H9 (cell line): ENCODE measurements around the gene ELP6. TPM values are rescaled to one million over a fixed set of nuclear protein-coding genes. Genes with fewer than 3 reads are reported as not detected.

Experiments
- DNase-seq: peaks from one replicate; pipeline ENCODE4 v3.0.0-alpha.2; 2017
- H2AFZ ChIP-seq: one replicate; pipeline ENCODE4 v1.6.1; 2013; ENCODE audit warnings: mild to moderate bottlenecking, low read length, control low read depth, moderate library complexity
- H2AK5ac ChIP-seq: 2 replicates; pipeline ENCODE4 v1.6.1; 2013; ENCODE audit warnings: low read length, control low read depth, mixed read lengths; ENCODE audit not compliant: insufficient read length
- H2BK120ac ChIP-seq: one replicate; pipeline ENCODE4 v1.6.1; 2013; ENCODE audit warnings: low read depth, mild to moderate bottlenecking, low read length, control low read depth, inconsistent platforms; ENCODE audit not compliant: poor library complexity, severe bottlenecking
- H2BK12ac ChIP-seq: 2 replicates; pipeline ENCODE4 v1.6.1; 2013; ENCODE audit warnings: low read length, control low read depth, mixed read lengths, low read depth; ENCODE audit not compliant: insufficient read length
- H2BK15ac ChIP-seq: 2 replicates; pipeline ENCODE4 v1.6.1; 2013; ENCODE audit warnings: low read depth, low read length, control low read depth
- H2BK20ac ChIP-seq: one replicate; pipeline ENCODE4 v1.6.1; 2013; ENCODE audit warnings: low read depth, mild to moderate bottlenecking, low read length, control low read depth, inconsistent platforms; ENCODE audit not compliant: poor library complexity, severe bottlenecking
- H2BK5ac ChIP-seq: 2 replicates; pipeline ENCODE4 v1.6.1; 2013; ENCODE audit warnings: low read length, control low read depth, mixed read lengths; ENCODE audit not compliant: insufficient read length
- H3K14ac ChIP-seq: 2 replicates; pipeline ENCODE4 v1.6.1; 2013; ENCODE audit warnings: low read length, control low read depth; ENCODE audit not compliant: insufficient read depth
- H3K18ac ChIP-seq: 2 replicates; pipeline ENCODE4 v1.6.1; 2013; ENCODE audit warnings: low read depth, mild to moderate bottlenecking, mixed read lengths, low read length, control low read depth; ENCODE audit not compliant: insufficient read length
- H3K23ac ChIP-seq: 2 replicates; pipeline ENCODE4 v1.6.1; 2013; ENCODE audit warnings: low read length, control low read depth, mixed read lengths, low read depth; ENCODE audit not compliant: insufficient read length
- H3K23me2 ChIP-seq: 2 replicates; pipeline ENCODE4 v1.6.1; 2013; ENCODE audit warnings: low read depth, mild to moderate bottlenecking, mixed read lengths, low read length, control low read depth; ENCODE audit not compliant: insufficient read length, poor library complexity, severe bottlenecking
- H3K27ac ChIP-seq: 2 replicates; pipeline ENCODE4 v1.5.1; 2013; ENCODE audit warnings: low read length, control low read depth, mixed read lengths, low read depth; ENCODE audit not compliant: insufficient read length
- H3K27me3 ChIP-seq: 2 replicates; pipeline ENCODE4 v1.6.1; 2013; ENCODE audit warnings: low read length, control low read depth, inconsistent platforms; ENCODE audit not compliant: insufficient read depth
- H3K4ac ChIP-seq: 2 replicates; pipeline ENCODE4 v1.6.1; 2013; ENCODE audit warnings: low read depth, mild to moderate bottlenecking, control low read depth, inconsistent platforms, low read length, moderate library complexity
- H3K4me1 ChIP-seq: 2 replicates; pipeline ENCODE4 v1.6.1; 2013; ENCODE audit warnings: low read length, control low read depth, inconsistent platforms; ENCODE audit not compliant: insufficient read depth
- H3K4me2 ChIP-seq: 2 replicates; pipeline ENCODE4 v1.6.1; 2013; ENCODE audit warnings: low read length, control low read depth, mixed read lengths; ENCODE audit not compliant: insufficient read length, insufficient read depth
- H3K56ac ChIP-seq: 2 replicates; pipeline ENCODE4 v1.6.1; 2013; ENCODE audit warnings: low read depth, mild to moderate bottlenecking, mixed read lengths, low read length, control low read depth; ENCODE audit not compliant: insufficient read length
- H3K79me1 ChIP-seq: 2 replicates; pipeline ENCODE4 v1.6.1; 2013; ENCODE audit warnings: low read depth, mild to moderate bottlenecking, moderate library complexity, low read length, control low read depth, inconsistent platforms; ENCODE audit not compliant: insufficient read depth, poor library complexity, severe bottlenecking
- H3K79me2 ChIP-seq: 2 replicates; pipeline ENCODE4 v1.6.1; 2013; ENCODE audit warnings: low read length, control low read depth, inconsistent platforms; ENCODE audit not compliant: insufficient read depth
- H3K9ac ChIP-seq: 2 replicates; pipeline ENCODE4 v1.6.1; 2013; ENCODE audit warnings: low read length, control low read depth, mixed read lengths; ENCODE audit not compliant: insufficient read length; ENCODE audit errors: extremely low read depth
- H3K9me3 ChIP-seq: one replicate; pipeline ENCODE4 v1.6.1; 2013; ENCODE audit warnings: low read depth, low read length, inconsistent platforms; ENCODE audit not compliant: control insufficient read depth
- H3T11ph ChIP-seq: one replicate; pipeline ENCODE4 v1.6.1; 2013; ENCODE audit warnings: mild to moderate bottlenecking, low read length, control low read depth, inconsistent platforms
- H4K20me1 ChIP-seq: one replicate; pipeline ENCODE4 v1.6.1; 2013; ENCODE audit not compliant: control insufficient read depth, insufficient read length, insufficient read depth
- H4K5ac ChIP-seq: 2 replicates; pipeline ENCODE4 v1.6.1; 2013; ENCODE audit warnings: low read depth, mild to moderate bottlenecking, mixed read lengths, low read length, control low read depth; ENCODE audit not compliant: insufficient read length
- H4K8ac ChIP-seq: replicated peaks from 2 replicates; pipeline ENCODE4 v1.6.1; 2013; ENCODE audit warnings: low read length, control low read depth, mixed read lengths, low read depth; ENCODE audit not compliant: insufficient read length
- H4K91ac ChIP-seq: 2 replicates; pipeline ENCODE4 v1.6.1; 2013; ENCODE audit warnings: low read depth, mild to moderate bottlenecking, moderate library complexity, mixed read lengths, low read length, control low read depth; ENCODE audit not compliant: insufficient read length
- H3K27ac Mint-ChIP-seq, 3 experiments: 2 replicates in 2 of 3; 3 replicates in 1 of 3; pipeline ENCODE4 v1.8.0; 2020 to 2021; ENCODE audit warnings: mixed read lengths in 3 of 3, mild to moderate bottlenecking in 1 of 3, moderate library complexity in 1 of 3
- H3K27me3 Mint-ChIP-seq: 2 replicates; pipeline ENCODE4 v1.8.0; 2021; ENCODE audit warnings: low read depth, mild to moderate bottlenecking, moderate library complexity, mixed read lengths
- H3K36me3 Mint-ChIP-seq, 3 experiments: 2 replicates in 2 of 3; 3 replicates in 1 of 3; pipeline ENCODE4 v1.8.0; 2020 to 2021; ENCODE audit warnings: low read depth in 3 of 3, mixed read lengths in 3 of 3; ENCODE audit not compliant: insufficient read depth in 1 of 3
- H3K4me1 Mint-ChIP-seq, 2 experiments: 2 replicates each; pipeline ENCODE4 v1.8.0; 2020; ENCODE audit warnings: mixed read lengths in 2 of 2
- H3K4me3 Mint-ChIP-seq, 2 experiments: 2 replicates in 1 of 2; 3 replicates in 1 of 2; pipeline ENCODE4 v1.8.0; 2020 to 2021; ENCODE audit warnings: mild to moderate bottlenecking in 2 of 2, mixed read lengths in 2 of 2, moderate library complexity in 1 of 2
- H3K9me3 Mint-ChIP-seq, 2 experiments: 2 replicates in 1 of 2; 3 replicates in 1 of 2; pipeline ENCODE4 v1.8.0; 2020; ENCODE audit warnings: mild to moderate bottlenecking in 2 of 2, mixed read lengths in 2 of 2, moderate library complexity in 1 of 2
- WGBS: extraction: QIAGEN DNeasy Blood & Tissue Kit; methylation state at CpG from one replicate; pipeline ENCODE4 v1.1.7; 2013; ENCODE audit warnings: missing lambda C conversion rate, low lambda C conversion rate, mixed read lengths; ENCODE audit not compliant: insufficient read length; ENCODE audit errors: extremely low coverage; 5-methylcytosine and 5-hydroxymethylcytosine counted together
- total RNA-seq: library from RNA; stranded (reverse); gene quantifications from 2 replicates; pipeline ENCODE4 v1.2.1, GENCODE V29; 2021
- TF ChIP-seq, protein P1 (sequence below): fragments of 200-600 bp; sonication (generic); conservative IDR thresholded peaks from 3 replicates; pipeline ENCODE4 v1.8.0; 2021; ENCODE audit warnings: antibody characterized with exemption, mild to moderate bottlenecking

The ELP6 gene
- total RNA-seq, 1 experiment from 2014 or later, result 53.9 TPM

DNA sequence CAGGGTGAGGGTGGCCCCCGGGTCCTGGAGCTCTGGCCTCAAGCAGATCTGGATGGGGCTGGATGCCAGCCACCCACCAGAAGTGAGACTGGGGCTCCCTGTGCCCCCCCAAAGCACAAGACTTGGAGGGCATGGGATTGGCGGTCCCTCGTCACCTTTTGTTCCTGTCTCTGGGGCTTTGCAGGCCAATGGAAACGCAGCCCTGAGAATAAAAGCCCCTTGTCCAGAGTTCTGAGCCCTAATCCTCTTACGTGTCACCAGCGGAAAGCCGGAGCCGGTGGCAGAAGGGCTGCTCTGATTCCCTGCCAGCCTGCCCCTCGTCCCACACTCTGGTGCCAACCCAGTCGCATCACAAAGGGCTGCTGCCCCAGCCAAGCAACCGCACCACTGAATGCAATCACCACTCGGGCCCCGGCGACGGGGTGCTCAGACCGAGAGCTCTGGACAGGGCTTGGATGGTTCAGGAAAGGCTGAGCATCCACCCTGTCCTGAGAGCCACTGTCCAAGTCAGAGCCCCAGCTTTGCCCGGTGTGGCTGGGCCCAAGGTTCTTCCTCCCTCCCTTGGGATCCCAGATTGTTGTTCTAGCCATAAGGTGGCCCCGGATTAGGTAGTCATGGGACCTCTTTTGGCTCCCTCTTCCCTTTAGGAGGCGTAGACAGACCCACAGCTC is 22.8 kb upstream of the ELP6 start:
- peaks cover 5% of the 10 kb centered on the region for H3K27me3 Mint-ChIP-seq

More for the DNA sequence above, 22.8 kb upstream of the ELP6 start:
- no peak overlapping the region for H4K91ac ChIP-seq
- no peak overlapping the region for H2BK12ac ChIP-seq
- H2AK5ac ChIP-seq, result no peak overlapping the region
- H3K36me3 Mint-ChIP-seq, result no peaks in the 10 kb centered on the region
- no peak overlapping the region for H3K14ac ChIP-seq
- H3K4ac ChIP-seq, result no peak overlapping the region
- no peak overlapping the region for H3K23ac ChIP-seq
- DNase-seq, result no peak
- no peak overlapping the region for H3K27ac Mint-ChIP-seq
- no peak overlapping the region for H2BK15ac ChIP-seq
- no peaks in the 10 kb centered on the region for H3K79me2 ChIP-seq
- no peaks in the 10 kb centered on the region for H3K4me1 ChIP-seq
- H2AFZ ChIP-seq, result no peak overlapping the region
- no peak overlapping the region for H2BK120ac ChIP-seq
- H3K18ac ChIP-seq, result no peak overlapping the region
- H3K9ac ChIP-seq, result no peak overlapping the region
- no peaks in the 10 kb centered on the region for H3K27me3 ChIP-seq
- peaks cover 4 to 7% of the 10 kb centered on the region in 2 experiments; a peak in 3 of 4 replicates for H3K4me1 Mint-ChIP-seq
- no peak overlapping the region for H3K4me2 ChIP-seq
- H2BK5ac ChIP-seq, result no peak overlapping the region
- H3K9me3 Mint-ChIP-seq, result peaks cover 6 to 11% of the 10 kb centered on the region in 2 experiments
- no peaks in the 10 kb centered on the region for H3K79me1 ChIP-seq
- H3K56ac ChIP-seq, result no peak overlapping the region
- H3K9me3 ChIP-seq, result no peaks in the 10 kb centered on the region
- H4K20me1 ChIP-seq, result no peaks in the 10 kb centered on the region
- H2BK20ac ChIP-seq, result no peak overlapping the region
- no peak overlapping the region for H3T11ph ChIP-seq
- no peak overlapping the region for H4K8ac ChIP-seq
- H3K23me2 ChIP-seq, result no peaks in the 10 kb centered on the region
- no peak overlapping the region for H4K5ac ChIP-seq
- H3K4me3 Mint-ChIP-seq, result no peak overlapping the region
- no CpG with 5 or more reads among the region's 19 CpGs for WGBS
- H3K27ac ChIP-seq, result no peak overlapping the region
- TF ChIP-seq, protein P1, sequence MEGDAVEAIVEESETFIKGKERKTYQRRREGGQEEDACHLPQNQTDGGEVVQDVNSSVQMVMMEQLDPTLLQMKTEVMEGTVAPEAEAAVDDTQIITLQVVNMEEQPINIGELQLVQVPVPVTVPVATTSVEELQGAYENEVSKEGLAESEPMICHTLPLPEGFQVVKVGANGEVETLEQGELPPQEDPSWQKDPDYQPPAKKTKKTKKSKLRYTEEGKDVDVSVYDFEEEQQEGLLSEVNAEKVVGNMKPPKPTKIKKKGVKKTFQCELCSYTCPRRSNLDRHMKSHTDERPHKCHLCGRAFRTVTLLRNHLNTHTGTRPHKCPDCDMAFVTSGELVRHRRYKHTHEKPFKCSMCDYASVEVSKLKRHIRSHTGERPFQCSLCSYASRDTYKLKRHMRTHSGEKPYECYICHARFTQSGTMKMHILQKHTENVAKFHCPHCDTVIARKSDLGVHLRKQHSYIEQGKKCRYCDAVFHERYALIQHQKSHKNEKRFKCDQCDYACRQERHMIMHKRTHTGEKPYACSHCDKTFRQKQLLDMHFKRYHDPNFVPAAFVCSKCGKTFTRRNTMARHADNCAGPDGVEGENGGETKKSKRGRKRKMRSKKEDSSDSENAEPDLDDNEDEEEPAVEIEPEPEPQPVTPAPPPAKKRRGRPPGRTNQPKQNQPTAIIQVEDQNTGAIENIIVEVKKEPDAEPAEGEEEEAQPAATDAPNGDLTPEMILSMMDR, result no peak
